GM20431 (cell line): ENCODE measurements around the gene PCDH9.

ENCODE experiments used
- in situ Hi-C: fragments of 300-500 bp; cut with MseI, MboI; formaldehyde crosslinking; loops from one replicate; pipeline ENCODE4 v1.15.0; 2020; ENCODE audit warnings: low sequenced_read_pairs; ENCODE audit not compliant: unreplicated experiment

PCDH9 gene

GRCh38 chr13:66461021-66461420, 769.1 kb downstream of the PCDH9 start:
- in situ Hi-C loops = no loop called here

- in situ Hi-C loops = no loop called here
These were observed 770.5 kb downstream of the PCDH9 start for GRCh38 chr13:66459634-66460033.

- in situ Hi-C loops = no loop called here
These were observed 771.0 kb downstream of the PCDH9 start for GRCh38 chr13:66459143-66459542.

- in situ Hi-C loops = no loop called here
These were observed 783.7 kb downstream of the PCDH9 start for GRCh38 chr13:66446413-66446812.

GRCh38 chr13:66443926-66444325, 786.2 kb downstream of the PCDH9 start:
- in situ Hi-C loops = no loop called here

- in situ Hi-C loops = no loop called here
These were observed 789.2 kb downstream of the PCDH9 start for GRCh38 chr13:66440938-66441337.

- in situ Hi-C loops = no loop called here
These were observed 799.4 kb downstream of the PCDH9 start for GRCh38 chr13:66430728-66431127.

GRCh38 chr13:66430269-66430668, 799.9 kb downstream of the PCDH9 start:
- in situ Hi-C loops = no loop called here

- in situ Hi-C loops = no loop called here
These were observed 801.0 kb downstream of the PCDH9 start for GRCh38 chr13:66429156-66429555.

GRCh38 chr13:66427458-66427861, 802.7 kb downstream of the PCDH9 start:
- in situ Hi-C loops = no loop called here

- in situ Hi-C loops = no loop called here
These were observed 804.4 kb downstream of the PCDH9 start for GRCh38 chr13:66425741-66426140.

GRCh38 chr13:66424422-66424821, 805.7 kb downstream of the PCDH9 start:
- in situ Hi-C loops = no loop called here

GRCh38 chr13:66415444-66415843, 814.7 kb downstream of the PCDH9 start:
- in situ Hi-C loops = no loop called here

- in situ Hi-C loops = no loop called here
These were observed 815.9 kb downstream of the PCDH9 start for GRCh38 chr13:66414066-66414800.

- in situ Hi-C loops = no loop called here
These were observed 819.8 kb downstream of the PCDH9 start for GRCh38 chr13:66410314-66410713.

- in situ Hi-C loops = no loop called here
These were observed 820.6 kb downstream of the PCDH9 start for GRCh38 chr13:66409542-66409941.

GRCh38 chr13:66407128-66407527, 823.0 kb downstream of the PCDH9 start:
- in situ Hi-C loops = no loop called here

GRCh38 chr13:66405908-66406802, 824.0 kb downstream of the PCDH9 start:
- in situ Hi-C loops = no loop called here

GRCh38 chr13:66402546-66402945, 827.6 kb downstream of the PCDH9 start:
- in situ Hi-C loops = no loop called here

GRCh38 chr13:66402066-66402465, 828.1 kb downstream of the PCDH9 start:
- in situ Hi-C loops = no loop called here

- in situ Hi-C loops = no loop called here
These were observed 829.8 kb downstream of the PCDH9 start for GRCh38 chr13:66400292-66400691.
